K562 (cell line): ENCODE data around the gene SMIM3. TPM values are rescaled to one million over a fixed set of nuclear protein-coding genes. Genes with fewer than 3 reads are reported as not detected.

ENCODE experiments used
- BACH1 ChIP-seq: fragments of 200-800 bp; sonication (Bioruptor generic); IDR thresholded peaks from 2 replicates; pipeline ENCODE4 v1.6.1; 2016; ENCODE audit warnings: missing genetic modification characterization, missing compliant biosample characterization
- BDP1 ChIP-seq: IDR thresholded peaks from 3 replicates; pipeline ENCODE4 v1.6.1; 2011; ENCODE audit not compliant: insufficient read length, insufficient read depth
- GTF2A2 ChIP-seq: IDR thresholded peaks from 2 replicates; pipeline ENCODE4 v1.6.1; 2016; ENCODE audit warnings: mild to moderate bottlenecking, missing genetic modification characterization, missing compliant biosample characterization
- HDAC1 ChIP-seq, 2 experiments: fragments of 450-650 bp; IDR thresholded peaks; 2 replicates each; pipeline ENCODE4 v1.6.1; 2016 to 2017; ENCODE audit warnings: inconsistent platforms in 1 of 2, mild to moderate bottlenecking in 1 of 2, moderate library complexity in 1 of 2
- HMGN3 ChIP-seq: IDR thresholded peaks from 2 replicates; pipeline ENCODE4 v1.6.1; 2011; ENCODE audit warnings: borderline replicate concordance, low read depth, mild to moderate bottlenecking, mixed read lengths, low read length; ENCODE audit not compliant: insufficient read length; ENCODE audit errors: extremely low read depth
- HNRNPUL1 ChIP-seq: fragments of 200-400 bp; formaldehyde crosslinking; IDR thresholded peaks from 2 replicates; pipeline ENCODE4 v1.6.1; 2017; ENCODE audit warnings: low read length
- JUND ChIP-seq, 2 experiments: IDR thresholded peaks; 2 replicates in 1 of 2; 3 replicates in 1 of 2; pipeline ENCODE4 v1.6.1; 2011; ENCODE audit warnings: borderline replicate concordance in 2 of 2, low read depth in 2 of 2, low read length in 2 of 2, improper control_type of control experiment in 1 of 2, missing biosample characterization in 1 of 2, missing genetic modification characterization in 1 of 2, missing genetic modification reagents in 1 of 2
- KDM1A ChIP-seq, 2 experiments: fragments of 450-650 bp; IDR thresholded peaks; 2 replicates each; pipeline ENCODE4 v1.6.1; 2016; ENCODE audit warnings: mild to moderate bottlenecking in 2 of 2
- KDM5B ChIP-seq: fragments of 200-600 bp; sonication (generic); IDR thresholded peaks from 2 replicates; pipeline ENCODE4 v1.6.1; 2012; ENCODE audit warnings: low read depth, mild to moderate bottlenecking, moderate library complexity, low read length, control low read depth, inconsistent platforms; ENCODE audit not compliant: insufficient replicate concordance
- NR2C2 ChIP-seq, 2 experiments: fragments of 200-800 bp in 1 of 2; sonication (Bioruptor generic) in 1 of 2; sonication (generic) in 1 of 2; formaldehyde crosslinking in 1 of 2; IDR thresholded peaks; 2 replicates each; pipeline versions ENCODE4 v1.6.1 to v1.8.0; 2016 to 2022; ENCODE audit warnings: mild to moderate bottlenecking in 1 of 2, missing compliant biosample characterization in 1 of 2, missing genetic modification characterization in 1 of 2, missing genetic modification reagents in 1 of 2
- RBM22 ChIP-seq: fragments of 200-400 bp; formaldehyde crosslinking; IDR thresholded peaks from 2 replicates; pipeline ENCODE4 v1.6.1; 2018; ENCODE audit warnings: low read length, low read depth; ENCODE audit not compliant: poor library complexity, severe bottlenecking
- RFX7 ChIP-seq: fragments of 250-450 bp; sonication (Bioruptor Pico); IDR thresholded peaks from 2 replicates; pipeline ENCODE4 v1.5.1; 2021; ENCODE audit warnings: mild to moderate bottlenecking
- SAFB ChIP-seq: fragments of 200-400 bp; formaldehyde crosslinking; IDR thresholded peaks from 2 replicates; pipeline ENCODE4 v1.6.1; 2017; ENCODE audit warnings: low read depth, low read length, borderline replicate concordance
- SMARCB1 ChIP-seq: IDR thresholded peaks from 2 replicates; pipeline ENCODE4 v1.6.1; 2011; ENCODE audit warnings: improper control_type of control experiment, low read depth; ENCODE audit not compliant: insufficient read length
- SMARCE1 ChIP-seq: fragments of 450-650 bp; IDR thresholded peaks from 2 replicates; pipeline ENCODE4 v1.7.1; 2016; ENCODE audit warnings: mild to moderate bottlenecking
- SOX6 ChIP-seq: fragments of 450-650 bp; IDR thresholded peaks from 2 replicates; pipeline ENCODE4 v1.6.1; 2014; ENCODE audit warnings: mild to moderate bottlenecking
- TAL1 ChIP-seq: fragments of 450-650 bp; IDR thresholded peaks from 2 replicates; pipeline ENCODE4 v1.6.1; 2016; ENCODE audit warnings: mild to moderate bottlenecking
- USF1 ChIP-seq: sonication (generic); formaldehyde crosslinking; IDR thresholded peaks from 2 replicates; pipeline ENCODE4 v1.9.0; 2022; ENCODE audit warnings: mild to moderate bottlenecking, missing genetic modification reagents
- XRCC3 ChIP-seq: fragments of 450-650 bp; IDR thresholded peaks from 2 replicates; pipeline ENCODE4 v1.6.1; 2017; ENCODE audit warnings: mild to moderate bottlenecking, moderate library complexity
- ZKSCAN8 ChIP-seq: fragments of 200-800 bp; sonication (Bioruptor generic); IDR thresholded peaks from 2 replicates; pipeline ENCODE4 v1.6.1; 2016; ENCODE audit warnings: missing genetic modification characterization, missing compliant biosample characterization
- ZNF239 ChIP-seq: fragments of 250-450 bp; sonication (Bioruptor Pico); IDR thresholded peaks from 2 replicates; pipeline ENCODE4 v1.4.0; 2020; ENCODE audit warnings: mild to moderate bottlenecking
- polyA plus RNA-seq, 8 experiments: library from polyadenylated mRNA; depleted of rRNA in 4 of 8; stranded (reverse) in 5 of 8; unstranded in 3 of 8; fragments of >200 nt; fragmentation: Nextera tagmentation in 2 of 8; fragmentation: Illumina TruSeq in 1 of 8; extraction: Ambion mirVana in 2 of 8; extraction: Trizol in 1 of 8; gene quantifications; 2 replicates each; pipeline versions ENCODE4 v1.2.1 to v1.2.3, GENCODE V29; 2011 to 2014; ENCODE audit warnings: inconsistent platforms in 1 of 8, missing spikeins in 1 of 8
- total RNA-seq, 7 experiments: library from RNA; depleted of rRNA in 6 of 7; stranded (reverse); fragments of >200 nt in 6 of 7; fragmentation: Illumina TruSeq in 2 of 7; extraction: Trizol in 2 of 7; gene quantifications; 2 replicates each; pipeline versions ENCODE4 v1.2.1 to v1.2.3, GENCODE V29; 2011 to 2021; ENCODE audit warnings: low replicate concordance in 1 of 7
- TF ChIP-seq, protein P1 (sequence below): fragments of 450-650 bp; IDR thresholded peaks from 2 replicates; pipeline ENCODE4 v1.6.1; 2016; ENCODE audit warnings: antibody characterized with exemption
- TF ChIP-seq, protein P2 (sequence below): fragments of 150-350 bp; IDR thresholded peaks from 2 replicates; pipeline ENCODE4 v1.6.1; 2014; ENCODE audit warnings: low read depth, mild to moderate bottlenecking, low read length, borderline replicate concordance

The SMIM3 gene
- total and polyA plus RNA-seq, 9 of the 15 experiments (the other 6 are each of a cell fraction or from before 2014, with no cell fraction given), result 4.1 to 27.7 (median 13.6) TPM

- no peak for TF ChIP-seq HMGN3
- no peak for TF ChIP-seq HNRNPUL1
- no peak for TF ChIP-seq RBM22
- TF ChIP-seq HDAC1 (IDR thresholded peaks at IDR 0.05), result no peak
- TF ChIP-seq USF1, result no peak
- TF ChIP-seq SAFB, result no peak
- no peak for TF ChIP-seq KDM5B
- TF ChIP-seq XRCC3, result no peak
- TF ChIP-seq GTF2A2 (tag), result no peak
- 0 out of 4 replicates have a peak, but pooled peaks have one; percentile 20 to 38 for TF ChIP-seq KDM1A (IDR thresholded peaks at IDR 0.05)
- peak; percentile 31; the same call in 1 of the 2 replicates for TF ChIP-seq SMARCE1
- TF ChIP-seq, protein P1, sequence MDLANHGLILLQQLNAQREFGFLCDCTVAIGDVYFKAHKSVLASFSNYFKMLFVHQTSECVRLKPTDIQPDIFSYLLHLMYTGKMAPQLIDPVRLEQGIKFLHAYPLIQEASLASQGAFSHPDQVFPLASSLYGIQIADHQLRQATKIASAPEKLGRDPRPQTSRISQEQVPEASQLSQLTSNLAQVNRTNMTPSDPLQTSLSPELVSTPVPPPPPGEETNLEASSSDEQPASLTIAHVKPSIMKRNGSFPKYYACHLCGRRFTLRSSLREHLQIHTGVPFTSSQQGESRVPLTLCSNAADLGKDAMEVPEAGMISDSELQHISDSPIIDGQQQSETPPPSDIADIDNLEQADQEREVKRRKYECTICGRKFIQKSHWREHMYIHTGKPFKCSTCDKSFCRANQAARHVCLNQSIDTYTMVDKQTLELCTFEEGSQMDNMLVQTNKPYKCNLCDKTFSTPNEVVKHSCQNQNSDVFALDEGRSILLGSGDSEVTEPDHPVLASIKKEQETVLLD, result 0 out of 2 replicates have a peak, but pooled peaks have one; percentile 26
- TF ChIP-seq ZKSCAN8 (CRISPR knock-in tag), result peak; percentile 84
- no peak for TF ChIP-seq BDP1
- peak; percentile 85 for TF ChIP-seq BACH1 (tag)
- no peak for TF ChIP-seq ZNF239 (CRISPR knock-in tag)
- no peak for TF ChIP-seq SMARCB1
- TF ChIP-seq JUND (IDR thresholded peaks at IDR 0.05; ENCODE audit: borderline replicate concordance, low read depth, low read length), result peak; percentile 83
- peak; percentile 71; the same call in 1 of the 3 replicates for TF ChIP-seq JUND (tag; IDR thresholded peaks at IDR 0.05; ENCODE audit: borderline replicate concordance, low read depth, low read length)
- TF ChIP-seq TAL1, result no peak
- TF ChIP-seq SOX6, result peak; percentile 69
- TF ChIP-seq RFX7 (CRISPR knock-in tag), result peak; percentile 72; the same call in 1 of the 2 replicates
- TF ChIP-seq, protein P2, sequence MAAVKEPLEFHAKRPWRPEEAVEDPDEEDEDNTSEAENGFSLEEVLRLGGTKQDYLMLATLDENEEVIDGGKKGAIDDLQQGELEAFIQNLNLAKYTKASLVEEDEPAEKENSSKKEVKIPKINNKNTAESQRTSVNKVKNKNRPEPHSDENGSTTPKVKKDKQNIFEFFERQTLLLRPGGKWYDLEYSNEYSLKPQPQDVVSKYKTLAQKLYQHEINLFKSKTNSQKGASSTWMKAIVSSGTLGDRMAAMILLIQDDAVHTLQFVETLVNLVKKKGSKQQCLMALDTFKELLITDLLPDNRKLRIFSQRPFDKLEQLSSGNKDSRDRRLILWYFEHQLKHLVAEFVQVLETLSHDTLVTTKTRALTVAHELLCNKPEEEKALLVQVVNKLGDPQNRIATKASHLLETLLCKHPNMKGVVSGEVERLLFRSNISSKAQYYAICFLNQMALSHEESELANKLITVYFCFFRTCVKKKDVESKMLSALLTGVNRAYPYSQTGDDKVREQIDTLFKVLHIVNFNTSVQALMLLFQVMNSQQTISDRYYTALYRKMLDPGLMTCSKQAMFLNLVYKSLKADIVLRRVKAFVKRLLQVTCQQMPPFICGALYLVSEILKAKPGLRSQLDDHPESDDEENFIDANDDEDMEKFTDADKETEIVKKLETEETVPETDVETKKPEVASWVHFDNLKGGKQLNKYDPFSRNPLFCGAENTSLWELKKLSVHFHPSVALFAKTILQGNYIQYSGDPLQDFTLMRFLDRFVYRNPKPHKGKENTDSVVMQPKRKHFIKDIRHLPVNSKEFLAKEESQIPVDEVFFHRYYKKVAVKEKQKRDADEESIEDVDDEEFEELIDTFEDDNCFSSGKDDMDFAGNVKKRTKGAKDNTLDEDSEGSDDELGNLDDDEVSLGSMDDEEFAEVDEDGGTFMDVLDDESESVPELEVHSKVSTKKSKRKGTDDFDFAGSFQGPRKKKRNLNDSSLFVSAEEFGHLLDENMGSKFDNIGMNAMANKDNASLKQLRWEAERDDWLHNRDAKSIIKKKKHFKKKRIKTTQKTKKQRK, result no peak
- no peak for TF ChIP-seq NR2C2 (CRISPR knock-in tag; IDR thresholded peaks at IDR 0.05)
- TF ChIP-seq NR2C2 (tag; IDR thresholded peaks at IDR 0.05), result peak; percentile 62; the same call in 1 of the 2 replicates
These were observed 15.4 kb upstream of the SMIM3 start (continued) for GRCh38 chr5:150763023-150763769.
